ENCODE measurements around the gene NUP62.
"Not testable (repeated sequence)": the region's sequence is repeated elsewhere in the genome, so short reads cannot be mapped to it uniquely, and the experiment has no call there.

The NUP62 gene

GRCh38 chr19:49957262-49957915, 28.1 kb upstream of the NUP62 start:
- TF ChIP-seq GATA1 (IDR thresholded peaks at IDR 0.05; ENCODE audit: low read depth, low read length) (no peak), POLR2A (IDR thresholded peaks at IDR 0.05; ENCODE audit: low read length) (no peak)
- no peak for DNase-seq

DNA sequence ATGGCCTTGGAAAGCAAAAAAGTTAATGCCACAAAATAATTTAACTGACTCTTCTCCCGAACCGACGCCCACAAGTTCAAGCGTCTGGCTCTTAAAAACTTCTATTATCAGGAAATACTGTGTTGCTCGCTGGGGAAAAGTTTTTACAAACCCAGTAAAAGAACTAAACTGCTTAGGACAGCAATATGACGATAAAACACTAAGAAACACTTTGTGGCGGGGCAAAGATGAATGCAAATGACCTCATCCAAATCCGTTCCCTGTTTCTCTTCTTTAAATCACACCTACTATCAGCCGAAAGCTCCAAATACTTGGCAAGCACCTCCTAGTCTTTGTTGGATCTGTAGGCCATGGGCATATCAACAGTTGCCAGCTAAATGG, 26.8 kb upstream of the NUP62 start:
- DNase-seq = no peak
- TF ChIP-seq GATA1 (IDR thresholded peaks at IDR 0.05; ENCODE audit: low read depth, low read length) (no peak), POLR2A (IDR thresholded peaks at IDR 0.05; ENCODE audit: low read length) (no peak)

GRCh38 chr19:49954933-49955332, 25.6 kb upstream of the NUP62 start:
- no peak for TF ChIP-seq GATA1 (IDR thresholded peaks at IDR 0.05; ENCODE audit: low read depth, low read length)
- TF ChIP-seq POLR2A (IDR thresholded peaks at IDR 0.05; ENCODE audit: low read length) = no peak
- DNase-seq = no peak

DNA sequence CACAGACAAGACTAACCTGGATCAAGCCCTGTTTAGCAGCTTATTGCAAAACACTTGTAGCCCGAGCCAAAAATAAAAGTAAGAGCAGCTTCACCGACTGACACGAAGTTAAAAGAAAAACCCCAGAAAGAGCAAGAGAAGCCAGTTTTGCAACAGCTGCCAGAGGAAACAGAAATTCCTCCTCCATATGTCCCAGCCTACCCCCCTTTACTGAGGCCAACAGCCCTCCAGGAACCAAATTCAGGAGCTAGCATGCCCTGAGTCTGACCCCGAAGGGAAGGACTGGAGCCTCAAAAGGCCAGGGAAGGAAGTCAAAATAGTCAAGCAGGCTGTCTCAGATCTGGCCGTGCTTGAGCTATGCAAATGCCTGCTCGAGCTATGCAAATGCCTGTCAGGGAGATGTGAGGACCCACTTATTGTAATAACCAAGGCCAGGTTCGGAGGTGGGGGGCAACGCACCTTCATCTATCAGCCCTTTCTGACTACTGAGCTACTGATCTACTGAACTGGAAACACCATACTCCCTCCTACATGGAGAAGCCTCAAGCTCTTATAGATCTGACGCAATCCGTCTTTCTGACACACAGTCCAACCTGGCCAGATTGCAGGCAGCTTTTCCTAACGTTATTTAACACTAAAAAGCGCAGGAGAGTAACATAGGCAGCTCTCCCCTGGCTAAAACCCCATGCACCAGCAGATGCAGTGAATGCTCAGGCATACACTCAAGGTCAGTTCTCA, 25.0 kb upstream of the NUP62 start:
- TF ChIP-seq GATA1 (IDR thresholded peaks at IDR 0.05; ENCODE audit: low read depth, low read length) (no peak), POLR2A (IDR thresholded peaks at IDR 0.05; ENCODE audit: low read length) (no peak)

DNA sequence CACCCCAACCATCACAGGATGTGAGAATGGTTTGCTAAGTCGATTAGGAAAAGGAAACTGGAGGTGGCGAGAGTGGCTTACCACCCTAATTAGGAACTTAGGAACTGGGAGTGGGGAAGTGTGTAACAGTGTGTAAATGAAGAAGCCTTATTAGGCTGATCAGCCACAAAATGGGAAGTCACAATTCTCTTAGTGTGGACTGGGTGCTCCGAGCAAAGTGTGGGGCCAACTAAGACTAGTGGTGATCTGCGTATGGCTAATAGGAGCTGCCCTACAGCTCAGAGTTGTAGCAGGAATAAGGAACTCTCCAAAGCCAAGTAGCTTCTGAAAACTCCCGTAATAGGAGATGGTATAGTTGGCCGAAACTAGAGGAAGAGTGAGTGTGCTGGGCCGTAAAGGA, 24.1 kb upstream of the NUP62 start:
- DNase-seq = no peak
- no peak for TF ChIP-seq POLR2A (IDR thresholded peaks at IDR 0.05; ENCODE audit: low read length)
- TF ChIP-seq GATA1 (IDR thresholded peaks at IDR 0.05; ENCODE audit: low read depth, low read length) = no peak

More for the DNA sequence above, 25.0 kb upstream of the NUP62 start:
- no peak for DNase-seq

DNA sequence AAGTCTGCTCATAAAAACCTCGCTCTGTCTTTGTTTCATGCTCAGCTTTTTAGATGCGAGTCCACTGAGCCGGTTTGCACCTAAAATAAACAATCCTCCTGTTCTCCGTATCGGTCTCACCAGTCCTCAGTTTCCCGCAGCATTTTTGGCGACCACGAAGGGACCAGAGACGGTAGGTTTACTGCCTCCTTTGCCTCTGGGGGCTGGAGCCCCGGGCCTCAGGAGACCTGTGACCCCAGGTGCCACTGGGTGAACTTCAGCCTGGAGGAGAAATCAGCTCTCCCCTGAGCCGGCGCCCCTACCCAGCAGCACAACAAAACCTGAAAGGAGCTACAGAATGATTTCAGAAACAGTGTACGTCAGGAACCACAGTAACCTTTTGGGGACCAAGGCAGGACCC, 23.6 kb upstream of the NUP62 start:
- TF ChIP-seq GATA1 (IDR thresholded peaks at IDR 0.05; ENCODE audit: low read depth, low read length) (no peak), POLR2A (IDR thresholded peaks at IDR 0.05; ENCODE audit: low read length) (no peak)
- no peak for DNase-seq

DNA sequence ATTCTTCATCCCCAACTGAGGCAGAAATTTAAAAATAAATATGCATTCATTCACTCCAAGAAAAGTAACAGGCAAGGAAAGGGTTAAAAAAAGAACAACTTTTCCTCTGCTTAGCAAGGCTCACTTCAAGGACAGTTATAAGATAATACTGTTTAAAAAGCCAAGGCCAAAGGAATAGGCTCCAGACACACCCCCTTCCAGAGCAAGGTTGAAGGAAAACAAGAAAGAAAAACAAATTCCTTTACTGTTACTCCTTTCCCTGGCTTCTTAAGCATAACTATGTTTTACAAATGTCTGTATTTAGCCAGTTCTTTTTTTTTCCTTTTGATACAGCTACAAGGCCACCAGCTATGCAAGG, 23.2 kb upstream of the NUP62 start:
- DNase-seq = no peak
- TF ChIP-seq GATA1 (IDR thresholded peaks at IDR 0.05; ENCODE audit: low read depth, low read length) = no peak
- no peak for TF ChIP-seq POLR2A (IDR thresholded peaks at IDR 0.05; ENCODE audit: low read length)

DNA sequence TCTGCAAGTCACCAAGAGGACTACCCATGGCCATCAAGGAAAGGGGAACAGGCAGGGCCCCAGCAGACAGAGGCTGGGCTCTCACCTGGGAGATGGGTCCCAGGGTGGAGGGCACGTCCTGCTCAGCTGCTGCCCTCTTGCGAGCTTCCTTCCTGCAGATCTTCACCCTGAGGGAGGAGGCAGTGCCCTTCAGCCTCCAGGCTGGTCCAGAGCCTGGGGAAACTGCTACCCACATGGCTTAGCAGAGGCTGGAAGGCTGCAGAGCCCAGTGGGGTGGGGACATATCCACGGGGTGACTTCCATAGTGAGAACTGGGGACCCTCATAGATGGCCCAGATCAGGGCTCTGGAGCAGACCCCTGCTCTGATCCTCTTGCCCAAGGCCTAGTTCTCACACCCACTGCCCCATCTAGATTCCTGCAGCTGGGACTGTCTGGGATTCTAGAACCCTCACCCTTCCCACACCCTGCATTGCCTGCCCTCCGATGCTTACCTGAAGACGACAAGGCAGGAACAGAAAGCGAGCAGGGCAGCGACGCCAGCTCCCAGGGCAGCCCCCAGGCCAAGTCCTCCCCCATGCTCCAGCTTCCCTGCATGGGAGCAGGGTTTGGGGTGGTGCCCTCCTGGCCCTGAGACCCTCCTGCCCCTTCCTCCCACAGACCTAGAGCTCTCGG, 22.6 kb upstream of the NUP62 start:
- DNase-seq = no peak
- TF ChIP-seq GATA1 (IDR thresholded peaks at IDR 0.05; ENCODE audit: low read depth, low read length) = no peak
- TF ChIP-seq POLR2A (IDR thresholded peaks at IDR 0.05; ENCODE audit: low read length) = no peak

GRCh38 chr19:49950956-49951526, 21.7 kb upstream of the NUP62 start:
- DNase-seq = no peak
- no peak for TF ChIP-seq POLR2A (IDR thresholded peaks at IDR 0.05; ENCODE audit: low read length)
- no peak for TF ChIP-seq GATA1 (IDR thresholded peaks at IDR 0.05; ENCODE audit: low read depth, low read length)

- DNase-seq = no peak
- no peak for TF ChIP-seq GATA1 (IDR thresholded peaks at IDR 0.05; ENCODE audit: low read depth, low read length)
- no peak for TF ChIP-seq POLR2A (IDR thresholded peaks at IDR 0.05; ENCODE audit: low read length)
Observed at GRCh38 chr19:49950590-49950948, 21.3 kb upstream of the NUP62 start.

- DNase-seq = no peak
- TF ChIP-seq GATA1 (IDR thresholded peaks at IDR 0.05; ENCODE audit: low read depth, low read length) (no peak), POLR2A (IDR thresholded peaks at IDR 0.05; ENCODE audit: low read length) (no peak)
Observed at GRCh38 chr19:49949742-49950589, 20.7 kb upstream of the NUP62 start.

DNA sequence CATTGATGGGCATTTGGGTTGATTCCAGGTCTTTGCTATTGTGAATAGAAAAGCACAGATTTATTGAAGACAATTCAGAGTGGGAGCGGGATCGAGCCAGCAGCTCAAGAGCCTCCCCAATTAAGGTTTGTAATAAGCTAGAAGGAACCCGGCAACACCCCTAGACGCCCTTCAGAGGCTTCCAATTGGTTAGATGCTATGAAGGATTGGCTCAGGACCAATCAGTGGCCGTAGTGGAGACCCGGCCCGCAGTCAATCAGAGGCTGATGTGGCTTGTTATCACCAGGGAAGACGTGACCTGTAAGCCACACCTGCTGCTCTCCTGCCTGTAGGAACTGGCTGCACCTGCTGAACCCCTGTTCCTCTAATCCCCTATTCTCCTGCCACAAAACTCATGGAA, 17.1 kb upstream of the NUP62 start:
- TF ChIP-seq GATA1 (IDR thresholded peaks at IDR 0.05; ENCODE audit: low read depth, low read length) (no peak), POLR2A (IDR thresholded peaks at IDR 0.05; ENCODE audit: low read length) (no peak)
- DNase-seq = no peak

- DNase-seq = not testable (repeated sequence)
Observed at GRCh38 chr19:49944567-49944966, 15.3 kb upstream of the NUP62 start.

DNA sequence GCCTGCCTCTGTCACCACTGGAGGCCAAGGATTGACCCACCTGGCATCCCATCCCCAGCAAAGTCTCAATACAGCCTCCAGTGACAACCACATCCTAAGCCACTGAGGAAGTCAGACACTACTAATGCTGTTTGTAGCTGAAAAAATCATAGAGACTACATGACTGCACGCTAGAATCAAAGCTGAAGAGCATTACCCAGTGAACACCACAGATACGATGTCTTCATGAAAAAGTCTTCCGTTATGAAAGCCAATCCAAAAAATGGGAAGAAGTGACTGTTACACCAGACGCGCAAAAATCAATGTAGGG, 11.1 kb upstream of the NUP62 start:
- no peak for TF ChIP-seq POLR2A (IDR thresholded peaks at IDR 0.05; ENCODE audit: low read length)
- TF ChIP-seq GATA1 (IDR thresholded peaks at IDR 0.05; ENCODE audit: low read depth, low read length) = no peak
- no peak for DNase-seq
